Activated CD4-positive, CD25-positive, alpha-beta regulatory T cell treated with anti-CD3 and anti-CD28 coated beads, Interleukin-2, amount 50 U/mL, for 16 hours (primary cell): ENCODE results near the gene LAYN.
A peak's percentile ranks its signal among the peaks of the same experiment; 100 is the strongest.

Source experiments
- DNase-seq: peaks from one replicate; pipeline ENCODE4 v3.0.0-alpha.2; 2020; ENCODE audit warnings: low read depth, low spot score

LAYN gene

DNA sequence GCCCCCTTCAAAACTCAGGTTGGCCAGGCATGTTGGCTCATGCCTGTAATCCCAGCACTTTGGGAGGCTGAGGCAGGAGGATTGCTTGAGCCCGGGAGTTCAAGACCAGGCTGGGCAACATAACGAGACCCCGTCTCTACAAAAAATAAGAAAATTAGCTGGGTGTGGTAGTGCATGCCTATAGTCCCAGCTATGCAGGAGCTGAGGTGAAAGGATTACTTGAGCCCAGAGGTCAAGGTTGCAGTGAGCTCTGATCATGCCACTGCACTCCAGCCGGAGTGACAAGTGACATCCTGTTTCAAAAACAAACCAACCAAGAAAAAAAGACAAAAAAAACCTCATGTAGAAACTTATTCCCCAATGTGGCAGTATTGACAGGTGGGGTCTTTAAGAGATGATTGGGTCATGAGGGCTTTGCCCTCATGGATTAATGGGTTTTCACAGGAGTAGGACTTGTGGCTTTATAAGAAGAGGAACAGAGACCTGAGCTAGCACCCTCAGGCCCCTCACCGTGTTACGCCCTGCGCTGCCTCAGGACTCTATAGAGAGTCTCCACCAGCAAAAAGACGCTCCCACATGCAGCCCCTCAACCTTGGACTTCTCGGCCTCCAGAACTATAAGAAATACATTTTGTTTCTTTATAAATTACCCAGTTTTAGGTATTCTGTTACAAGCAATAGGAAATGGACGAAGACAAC, 22.3 kb downstream of the LAYN start:
- no peak for DNase-seq

- DNase-seq, result peak; percentile 43
Measured at GRCh38 chr11:111565114-111565720, 24.7 kb downstream of the LAYN start.

DNA sequence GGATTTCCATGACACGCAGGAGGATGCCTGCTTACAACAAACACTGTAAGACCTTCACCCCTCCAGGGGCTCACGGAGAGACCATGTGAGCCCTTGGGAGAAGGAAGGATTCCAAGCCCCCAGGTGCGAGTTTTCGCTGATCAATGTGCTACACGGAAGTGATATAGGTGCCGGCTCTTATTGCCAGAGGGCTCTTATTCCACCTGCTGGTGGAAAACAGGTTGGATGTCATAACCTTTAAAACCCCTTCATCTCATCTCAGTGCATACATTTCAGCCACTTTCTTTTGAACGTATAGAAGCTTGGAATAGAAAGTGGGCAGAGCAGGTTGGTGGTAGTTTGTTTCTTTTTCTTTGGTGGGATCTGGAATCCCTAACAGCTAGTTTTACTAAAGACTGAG, 25.8 kb downstream of the LAYN start:
- DNase-seq, result no peak

GRCh38 chr11:111569476-111569875, 29.0 kb downstream of the LAYN start:
- DNase-seq, result no peak

DNA sequence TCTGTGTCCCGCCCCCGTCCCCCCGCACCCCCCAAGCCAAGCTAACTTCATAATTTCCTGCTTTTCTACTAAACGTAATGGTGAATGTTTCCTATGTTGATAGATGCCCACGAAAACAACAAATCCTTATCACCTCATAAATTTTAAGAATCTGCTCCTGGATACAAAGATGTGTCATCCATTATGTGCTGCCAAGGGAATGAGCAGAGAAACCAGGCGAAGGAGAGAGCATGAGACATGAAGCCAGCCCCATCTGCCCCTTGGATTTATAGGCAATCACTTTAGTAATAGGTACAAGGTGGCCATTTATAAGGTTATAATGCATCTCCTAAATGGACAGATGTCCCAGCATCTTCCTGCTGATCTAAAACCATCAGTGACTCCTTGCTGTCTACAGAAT, 30.3 kb downstream of the LAYN start:
- DNase-seq, result no peak

DNA sequence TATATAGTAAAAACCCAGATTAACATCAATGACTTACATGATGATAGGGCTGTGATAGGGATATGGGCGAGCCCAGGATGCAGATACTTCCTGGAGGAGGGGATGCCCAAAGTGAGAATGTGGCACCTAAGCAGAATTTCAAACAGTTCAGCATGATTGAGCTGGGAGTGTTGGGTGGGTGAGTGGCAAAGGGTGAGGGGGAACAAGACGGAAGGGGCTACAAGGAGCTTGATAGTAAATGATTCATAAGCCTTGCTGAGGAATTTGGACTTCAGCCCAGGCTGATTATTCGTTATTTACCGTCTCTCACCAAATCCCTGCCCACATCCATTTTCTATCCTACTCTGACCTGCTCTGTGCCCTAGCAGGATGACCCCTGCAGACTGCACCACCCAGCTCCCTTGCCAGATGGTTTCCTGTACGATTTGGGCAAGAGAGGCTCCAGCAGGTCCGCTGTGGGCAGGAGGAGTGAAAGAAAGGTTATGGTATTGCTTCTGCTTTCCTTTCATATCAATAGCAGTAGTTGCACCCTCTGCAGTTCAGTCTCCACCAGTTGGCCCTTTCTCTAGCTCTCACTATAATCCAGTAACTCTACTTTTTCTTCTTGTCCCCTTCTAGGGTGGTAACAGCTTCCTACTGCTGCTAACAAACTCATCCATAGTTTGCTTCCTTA, 31.4 kb downstream of the LAYN start:
- DNase-seq, result no peak

DNA sequence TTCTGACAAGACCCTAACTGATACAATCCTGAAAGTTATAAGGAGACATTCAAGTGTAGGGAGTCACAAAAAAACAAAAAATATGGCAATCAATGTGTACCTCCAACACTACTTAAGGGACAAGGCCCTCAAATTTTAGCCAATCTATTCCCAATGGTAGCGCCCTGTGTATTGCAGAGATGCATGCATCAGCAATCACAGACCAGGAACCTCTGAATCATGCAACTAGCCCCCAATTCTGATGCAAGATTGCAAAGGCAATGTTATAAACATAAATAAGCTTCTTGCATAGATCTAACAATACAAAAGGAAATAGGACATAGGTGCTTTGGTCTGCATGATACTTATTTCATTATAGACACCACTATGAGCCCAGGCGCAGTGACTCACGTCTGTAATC, 32.1 kb downstream of the LAYN start:
- no peak for DNase-seq

DNA sequence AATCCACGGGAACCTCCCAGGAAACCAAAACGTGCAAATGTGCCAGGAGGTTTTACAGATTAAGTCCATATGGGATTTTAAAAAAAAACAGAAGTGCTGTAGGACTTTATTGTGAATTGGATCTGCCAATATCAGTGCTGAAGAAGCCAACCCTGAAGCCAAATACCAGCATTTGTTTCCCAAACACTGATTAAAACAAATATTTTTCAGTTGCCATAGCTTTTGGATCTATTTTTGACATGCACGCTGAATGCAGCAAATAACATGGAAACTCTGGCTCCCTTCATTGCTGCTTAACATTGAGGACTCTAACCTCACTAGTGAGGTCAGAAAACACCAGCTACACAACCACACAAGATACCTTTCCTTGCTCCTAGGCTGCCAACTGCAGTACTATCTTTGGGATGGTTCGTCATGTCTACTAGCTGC, 33.3 kb downstream of the LAYN start:
- no peak for DNase-seq

- no peak for DNase-seq
Measured at GRCh38 chr11:111574373-111575225, 34.1 kb downstream of the LAYN start.

- DNase-seq, result no peak
Measured at GRCh38 chr11:111575740-111576139, 35.2 kb downstream of the LAYN start.

- DNase-seq, result no peak
Measured at GRCh38 chr11:111577821-111578220, 37.3 kb downstream of the LAYN start.

GRCh38 chr11:111581341-111581740, 40.8 kb downstream of the LAYN start:
- DNase-seq, result no peak

- DNase-seq, result no peak
Measured at GRCh38 chr11:111582163-111582562, 41.6 kb downstream of the LAYN start.

GRCh38 chr11:111582881-111583280, 42.4 kb downstream of the LAYN start:
- DNase-seq, result no peak

GRCh38 chr11:111585371-111585770, 44.9 kb downstream of the LAYN start:
- DNase-seq, result no peak

GRCh38 chr11:111586388-111586831, 45.9 kb downstream of the LAYN start:
- DNase-seq, result peak; percentile 25

DNA sequence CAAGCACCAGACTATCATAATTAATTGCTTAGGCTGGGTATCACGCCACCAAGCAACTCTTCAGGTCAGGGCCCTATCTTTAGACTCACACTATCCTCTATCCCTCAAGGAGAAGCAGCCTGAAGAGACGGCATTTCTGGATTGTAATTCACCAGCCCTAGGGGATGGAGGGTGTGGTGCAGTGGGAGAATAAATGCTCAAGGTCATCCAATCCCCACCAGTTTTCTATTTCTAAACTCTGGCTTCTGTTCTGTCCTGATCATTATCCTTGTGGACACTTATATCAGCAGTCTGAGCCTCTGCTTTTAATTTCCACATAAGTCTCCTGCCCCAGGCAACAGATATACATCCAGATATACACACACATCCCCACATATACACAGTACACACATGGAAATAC, 48.6 kb downstream of the LAYN start:
- DNase-seq, result no peak

- no peak for DNase-seq
Measured at GRCh38 chr11:111589886-111590499, 49.5 kb downstream of the LAYN start.

GRCh38 chr11:111591187-111591960, 50.9 kb downstream of the LAYN start:
- DNase-seq, result no peak

GRCh38 chr11:111592491-111592890, 52.0 kb downstream of the LAYN start:
- DNase-seq, result no peak

- no peak for DNase-seq
Measured at GRCh38 chr11:111596319-111596718, 55.8 kb downstream of the LAYN start.
